ENCODE results near the gene ZNF622. TPM values are rescaled to one million over a fixed set of nuclear protein-coding genes. Genes with fewer than 3 reads are reported as not detected.

ZNF622 gene
- total and polyA plus RNA-seq, 11 donors, result 43.7 to 171 (median 58.4) TPM

- peaks cover 0 to 27% (median 0%) of the 10 kb centered on the region in 9 donors for H3K36me3 ChIP-seq
- no peak for TF ChIP-seq CTCF (IDR thresholded peaks at IDR 0.05)
- no peak overlapping the region for H3K27ac ChIP-seq
- H3K27me3 ChIP-seq, result no peaks in the 10 kb centered on the region
- intact Hi-C loops (cut with DNase I), result no loop called here
- H3K4me1 ChIP-seq, result peaks cover 0 to 66% (median 29%) of the 10 kb centered on the region in 12 donors
- WGBS, 4 donors, result 27 to 46% (median 30%) methylated on average over 3 of the region's 3 CpGs
- no peak overlapping the region for H3K4me3 ChIP-seq
- H3K9me3 ChIP-seq, result no peaks in the 10 kb centered on the region
- DNase-seq (no peak), ATAC-seq (no peak)
These were observed 5.8 kb upstream of the ZNF622 start for GRCh38 chr5:16471387-16471786.

GRCh38 chr5:16467363-16468219 is 2.0 kb upstream of the ZNF622 start:
- TF ChIP-seq POLR2A (IDR thresholded peaks at IDR 0.05) (no peak), CTCF (IDR thresholded peaks at IDR 0.05) (no peak)
- Histone ChIP-seq H3K27ac (peak overlapping the region; percentile 86 to 97 (median 92)), H3K4me3 (peak overlapping the region in 8 of 12 donors; percentile 81 to 96 (median 87)), H3K27me3 (no peaks in the 10 kb centered on the region), H3K4me1 (peaks cover 0 to 83% (median 49%) of the 10 kb centered on the region in 12 donors), H3K9me3 (no peaks in the 10 kb centered on the region), H3K36me3 (peaks cover 0 to 13% (median 10%) of the 10 kb centered on the region in 9 donors)
- WGBS, 4 donors, result 38 to 44% (median 41%) methylated on average over 3 of the region's 3 CpGs
- no peak for DNase-seq
- intact Hi-C loops (cut with DNase I), result loop anchor here in 3 of 10 donors (5.0 kb wide), 3 partner anchors 85 to 200 kb away; partner anchors contain the start of gene RETREG1 (in 1 of the 3)
- peak; percentile 45 to 62 (median 52) for ATAC-seq

- Histone ChIP-seq H3K4me1 (peaks cover 4 to 86% (median 65%) of the 10 kb centered on the region in 12 donors), H3K9me3 (no peaks in the 10 kb centered on the region), H3K27ac (peak overlapping the region; percentile 42 to 97 (median 92)), H3K27me3 (no peaks in the 10 kb centered on the region), H3K36me3 (peaks cover 0 to 40% (median 37%) of the 10 kb centered on the region in 9 donors), H3K4me3 (peak overlapping the region; percentile 81 to 97 (median 90))
- TF ChIP-seq POLR2A (IDR thresholded peaks at IDR 0.05) (no peak), CTCF (IDR thresholded peaks at IDR 0.05) (no peak)
- peak in 3 of 5 donors; percentile 24 to 56 (median 43) for DNase-seq
- 5 to 6% (median 5%) methylated on average over 34 to 40 of the region's 40 CpGs for WGBS, 4 donors
- ATAC-seq, result peak in 1 of 4 donors; percentile 1
- intact Hi-C loops (cut with DNase I), result loop anchor here in 4 of 10 donors (5.0 kb wide), 4 partner anchors 87 to 1088 kb away; partner anchors contain the start of gene RETREG1 (in 1 of the 4)
These were observed 696 bp downstream of the ZNF622 start for GRCh38 chr5:16464664-16465543.
